ENCODE results near the gene BTNL8.
"Not testable (repeated sequence)": the region's sequence is repeated elsewhere in the genome, so short reads cannot be mapped to it uniquely, and the experiment has no call there.

BTNL8 gene

DNA sequence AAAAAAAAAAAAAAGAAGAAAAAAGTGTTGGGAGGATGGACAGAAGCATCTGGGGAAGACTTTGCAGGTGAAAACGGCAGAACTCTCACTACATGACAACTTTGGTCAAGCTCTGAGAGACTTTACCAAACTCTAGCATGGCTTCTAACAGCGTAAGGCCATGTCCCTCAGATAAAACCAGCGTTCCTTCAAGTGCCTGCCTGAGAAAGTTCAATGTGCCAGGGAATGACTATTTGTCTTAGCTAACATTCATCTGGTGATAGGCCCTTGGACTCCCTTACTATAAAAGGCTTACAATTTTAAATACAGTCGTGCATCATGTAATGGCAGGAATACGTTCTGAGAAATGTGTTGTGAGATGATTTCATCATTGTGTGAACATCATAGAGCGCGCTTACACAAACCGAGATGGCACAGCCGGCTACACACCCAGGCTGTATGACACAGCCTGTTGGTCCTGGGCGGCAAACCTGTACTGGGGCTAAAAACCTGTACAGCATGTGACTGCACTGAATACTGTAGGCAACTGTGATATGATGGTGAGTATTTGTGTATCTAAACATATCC lies 23.0 kb upstream of the BTNL8 start:
- DNase-seq (ENCODE audit: low read depth) = no peak

DNA sequence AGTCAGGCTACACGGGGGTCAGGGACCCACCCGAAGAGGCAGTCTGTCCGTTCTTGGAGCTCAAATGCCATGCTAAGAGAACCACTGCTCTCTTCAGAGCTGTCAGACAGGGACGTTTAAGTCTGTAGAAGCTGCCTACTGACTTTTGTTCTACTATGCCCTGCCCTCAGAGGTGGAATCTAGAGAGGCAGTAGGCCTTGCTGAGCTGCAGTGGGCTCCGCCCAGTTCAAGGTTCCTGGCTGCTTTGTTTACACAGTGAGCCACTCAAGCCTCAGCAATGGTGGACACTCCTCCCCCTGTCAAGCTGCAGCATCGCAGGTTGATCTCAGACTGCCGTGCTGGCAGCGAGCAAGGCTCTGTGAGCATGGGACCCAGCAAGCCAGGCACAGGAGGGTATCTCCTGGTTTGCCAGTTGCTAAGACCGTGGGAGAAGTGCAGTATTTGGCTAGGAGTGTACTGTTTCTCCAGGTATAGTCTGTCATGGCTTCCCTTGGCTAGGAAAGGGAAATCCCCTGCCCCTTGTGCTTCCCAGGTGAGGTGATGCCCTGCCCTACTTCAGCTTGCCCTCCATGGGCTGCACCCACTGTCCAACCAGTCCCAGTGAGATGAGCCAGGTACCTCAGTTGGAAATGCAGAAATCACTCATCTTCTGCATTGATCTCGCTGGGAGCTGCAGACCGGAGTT lies 13.0 kb upstream of the BTNL8 start:
- not testable (repeated sequence) for DNase-seq (ENCODE audit: low read depth)

- no peak for DNase-seq (ENCODE audit: low read depth)
Observed at GRCh38 chr5:180889381-180889780, 9.6 kb upstream of the BTNL8 start.

- DNase-seq (ENCODE audit: low read depth) = not testable (repeated sequence)
Observed at GRCh38 chr5:180895330-180895729, 3.6 kb upstream of the BTNL8 start.

GRCh38 chr5:180900178-180900577 lies 1.2 kb downstream of the BTNL8 start:
- no peak for DNase-seq (ENCODE audit: low read depth)

DNA sequence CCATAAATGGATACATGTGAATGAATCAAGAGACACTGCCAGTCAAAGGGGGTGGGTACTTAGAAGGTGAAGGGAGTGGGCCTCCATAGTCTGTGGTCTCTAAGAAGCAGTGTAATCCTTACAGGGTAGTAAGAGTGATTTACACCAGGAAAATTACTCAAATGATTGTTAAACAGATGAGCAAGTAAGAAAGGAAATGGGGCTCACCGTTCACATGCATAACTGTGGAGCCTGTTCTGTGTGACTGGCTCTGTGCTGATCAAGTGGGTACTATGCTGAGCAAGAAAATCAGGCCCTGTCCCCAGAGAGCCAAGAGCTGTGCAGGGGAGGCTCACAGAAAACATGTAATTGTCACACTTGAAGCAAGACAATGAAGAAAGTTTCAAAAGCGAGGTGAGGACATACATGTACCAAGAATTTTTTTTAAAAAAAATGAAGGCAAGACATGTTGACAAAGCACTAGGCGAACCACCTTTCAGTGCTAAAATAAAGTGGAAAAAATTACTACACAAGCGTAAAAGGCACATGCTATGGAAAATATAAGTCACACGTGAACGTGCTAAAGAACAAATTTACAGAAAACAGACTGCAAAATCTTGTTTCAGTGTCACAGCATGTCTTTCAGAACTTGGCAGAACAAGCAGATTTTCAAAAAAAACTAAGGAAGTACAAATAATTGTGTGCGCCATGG lies 2.5 kb downstream of the BTNL8 start:
- DNase-seq (ENCODE audit: low read depth) = no peak

- no peak for DNase-seq (ENCODE audit: low read depth)
Observed at GRCh38 chr5:180908400-180908799, 9.4 kb downstream of the BTNL8 start.

DNA sequence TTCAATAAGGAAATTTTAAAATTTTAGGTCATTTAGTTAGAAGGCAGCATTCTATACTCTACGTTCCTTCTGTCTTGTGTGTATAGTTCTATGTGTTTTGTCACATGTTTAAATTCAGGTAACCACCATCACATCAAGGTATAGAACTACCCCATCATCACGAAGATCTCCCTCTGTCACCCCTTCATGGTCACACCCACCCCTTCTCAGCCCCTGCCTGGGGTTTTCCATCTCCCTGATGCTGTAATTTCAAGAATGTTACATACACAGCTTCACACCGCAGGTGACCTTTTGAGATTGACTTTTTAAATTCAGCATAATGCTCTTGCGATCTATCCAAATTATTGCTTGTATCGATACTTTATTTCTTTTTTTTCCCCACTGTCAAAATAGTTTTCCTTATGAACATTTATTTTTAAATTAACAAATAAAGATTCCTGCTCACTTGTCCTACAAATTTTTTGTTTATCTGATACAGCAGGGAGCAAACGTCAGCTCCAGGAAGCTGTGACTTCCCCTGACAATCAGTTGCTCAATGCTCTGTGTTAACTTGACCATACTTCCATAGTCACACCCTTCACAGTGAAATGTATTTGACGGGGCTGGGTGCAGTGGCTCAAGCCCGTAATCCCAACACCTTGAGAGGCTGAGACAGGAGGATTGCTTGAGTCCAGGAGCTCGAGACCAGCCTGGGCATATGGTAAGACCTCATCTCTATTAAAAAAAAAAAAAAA lies 10.2 kb downstream of the BTNL8 start:
- no peak for DNase-seq (ENCODE audit: low read depth)

DNA sequence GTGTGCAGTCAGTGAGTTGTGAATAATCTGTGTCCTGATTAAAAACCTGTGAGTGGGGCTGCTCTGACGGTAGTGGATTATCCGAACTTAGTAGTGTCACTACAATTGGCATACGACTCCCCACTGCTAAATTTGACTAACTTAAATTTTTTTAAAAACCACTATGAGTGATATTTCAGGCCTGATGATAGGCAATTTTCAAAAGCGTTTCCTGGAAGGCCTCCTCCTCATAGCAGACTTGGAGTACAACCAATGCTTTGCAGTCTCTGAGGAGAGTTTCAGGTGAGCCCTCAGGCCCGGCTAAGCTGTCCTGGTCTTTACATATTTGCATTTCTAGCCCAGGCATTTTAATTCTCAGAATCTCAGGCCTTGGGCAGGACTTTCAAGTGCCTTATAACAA lies 10.8 kb downstream of the BTNL8 start:
- no peak for DNase-seq (ENCODE audit: low read depth)

DNA sequence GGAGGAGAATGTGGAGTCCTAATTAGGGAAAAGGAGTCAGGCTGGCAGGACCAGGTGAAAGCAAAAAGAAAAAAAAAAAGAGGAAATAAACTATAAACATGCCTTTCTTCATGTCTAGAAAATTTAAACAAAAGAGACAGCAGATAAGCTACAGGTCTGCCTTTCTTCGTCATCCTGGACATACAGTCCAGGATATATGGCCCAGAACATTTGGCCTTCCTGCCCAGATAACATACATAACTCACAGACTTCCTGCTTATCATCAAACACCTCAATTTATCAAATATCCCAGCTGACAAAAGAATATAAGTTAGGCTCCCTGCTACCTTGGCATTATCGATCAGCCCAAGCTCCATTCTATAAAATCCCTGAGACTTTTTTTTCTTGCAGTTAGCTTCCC lies 11.2 kb downstream of the BTNL8 start:
- no peak for DNase-seq (ENCODE audit: low read depth)

- no peak for DNase-seq (ENCODE audit: low read depth)
Observed at GRCh38 chr5:180910735-180911134, 11.8 kb downstream of the BTNL8 start.

DNA sequence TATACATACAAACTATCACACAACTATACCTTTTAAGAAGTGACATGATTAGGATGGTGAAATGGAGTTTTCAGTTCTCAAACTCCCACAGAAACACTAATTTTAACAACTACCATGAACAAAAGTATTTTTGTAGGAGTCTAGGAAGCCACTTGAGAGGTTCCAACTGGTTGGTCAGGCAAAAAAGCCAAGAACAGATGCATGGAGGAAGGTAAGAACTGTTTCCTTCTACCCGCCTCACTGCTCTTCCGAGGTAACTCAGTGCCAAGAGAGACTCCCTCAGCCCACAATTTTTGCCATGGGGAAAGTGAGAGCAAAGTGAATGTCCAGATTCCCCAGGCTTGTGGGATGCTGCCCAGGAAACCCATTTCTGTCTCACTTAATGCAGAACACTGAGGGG lies 15.7 kb downstream of the BTNL8 start:
- no peak for DNase-seq (ENCODE audit: low read depth)

DNA sequence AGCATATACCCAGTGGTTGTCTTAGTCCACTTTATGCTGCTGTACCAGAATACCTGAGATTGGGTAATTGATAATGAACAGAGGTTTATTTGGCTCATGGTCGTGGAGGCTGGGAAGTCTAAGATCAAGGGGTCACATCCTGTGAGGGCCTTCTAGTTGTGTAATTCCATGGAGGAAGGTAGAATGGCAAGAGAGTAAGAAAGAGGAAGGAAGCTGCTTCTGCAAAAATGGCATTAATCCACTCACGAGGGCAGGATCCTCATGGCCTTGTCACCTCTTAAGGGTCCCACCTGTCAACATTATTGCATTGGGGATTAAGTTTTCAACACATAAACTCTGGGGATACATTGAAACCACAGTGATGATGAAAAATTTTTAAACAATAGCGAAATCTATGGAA lies 17.0 kb downstream of the BTNL8 start:
- no peak for DNase-seq (ENCODE audit: low read depth)

DNA sequence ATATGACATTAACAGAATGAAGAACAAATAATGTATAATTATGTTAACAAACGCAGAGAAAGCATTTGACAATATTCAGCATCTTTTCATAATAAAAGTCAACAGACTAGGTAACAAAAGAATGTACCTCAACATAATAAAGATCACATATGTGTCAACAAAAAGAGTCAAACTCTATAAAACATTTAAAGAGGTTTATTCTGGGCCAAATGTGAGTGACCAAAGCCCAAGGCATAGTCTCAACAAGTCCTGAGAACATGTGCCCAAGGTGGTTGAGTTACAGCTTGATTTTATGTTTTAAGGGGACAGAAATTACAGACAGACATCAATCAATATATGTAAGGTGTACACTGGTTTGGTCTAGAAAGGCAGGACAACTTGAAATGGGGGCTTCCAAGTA lies 19.4 kb downstream of the BTNL8 start:
- DNase-seq (ENCODE audit: low read depth) = no peak

GRCh38 chr5:180920710-180921109 lies 21.8 kb downstream of the BTNL8 start:
- DNase-seq (ENCODE audit: low read depth) = no peak

DNA sequence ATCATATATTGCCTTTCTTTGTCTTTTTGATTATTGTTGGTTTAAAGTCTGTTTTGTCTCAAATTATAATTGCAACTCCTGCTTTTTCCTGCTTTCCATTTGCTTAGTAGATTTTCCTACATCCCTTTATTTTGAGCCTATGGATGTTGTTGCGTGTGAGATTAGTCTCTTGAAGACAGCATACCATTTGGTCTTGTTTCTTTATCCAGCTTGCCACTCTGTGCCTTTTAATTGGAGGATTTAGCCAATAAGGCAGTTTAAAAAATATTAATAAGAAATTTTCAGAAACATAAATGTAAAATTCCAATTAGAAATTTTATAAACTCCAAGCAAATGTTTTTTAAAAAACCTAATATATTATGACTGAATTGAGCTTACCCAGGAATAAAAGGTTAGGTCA lies 24.0 kb downstream of the BTNL8 start:
- no peak for DNase-seq (ENCODE audit: low read depth)

DNA sequence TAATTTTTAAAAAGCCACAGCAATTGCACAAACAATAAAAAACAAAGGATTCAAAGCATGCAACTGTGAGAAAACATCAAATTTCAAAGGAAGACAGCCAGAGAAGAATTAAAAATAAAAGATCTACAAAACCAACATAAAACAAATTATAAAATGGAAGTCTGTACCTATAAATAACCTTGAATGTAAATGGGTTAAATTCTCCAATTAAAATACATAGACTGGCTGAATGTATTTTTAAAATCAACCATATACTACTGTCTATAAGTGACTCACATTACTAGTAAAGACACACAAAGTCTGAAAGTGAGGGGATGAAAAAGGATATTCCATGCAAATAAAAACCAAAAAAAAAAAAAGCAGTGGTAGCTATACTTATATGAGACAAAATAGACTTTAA lies 33.7 kb downstream of the BTNL8 start:
- DNase-seq (ENCODE audit: low read depth) = no peak

- DNase-seq (ENCODE audit: low read depth) = no peak
Observed at GRCh38 chr5:180935203-180935602, 36.2 kb downstream of the BTNL8 start.

- DNase-seq (ENCODE audit: low read depth) = no peak
Observed at GRCh38 chr5:180938294-180938693, 39.3 kb downstream of the BTNL8 start.

DNA sequence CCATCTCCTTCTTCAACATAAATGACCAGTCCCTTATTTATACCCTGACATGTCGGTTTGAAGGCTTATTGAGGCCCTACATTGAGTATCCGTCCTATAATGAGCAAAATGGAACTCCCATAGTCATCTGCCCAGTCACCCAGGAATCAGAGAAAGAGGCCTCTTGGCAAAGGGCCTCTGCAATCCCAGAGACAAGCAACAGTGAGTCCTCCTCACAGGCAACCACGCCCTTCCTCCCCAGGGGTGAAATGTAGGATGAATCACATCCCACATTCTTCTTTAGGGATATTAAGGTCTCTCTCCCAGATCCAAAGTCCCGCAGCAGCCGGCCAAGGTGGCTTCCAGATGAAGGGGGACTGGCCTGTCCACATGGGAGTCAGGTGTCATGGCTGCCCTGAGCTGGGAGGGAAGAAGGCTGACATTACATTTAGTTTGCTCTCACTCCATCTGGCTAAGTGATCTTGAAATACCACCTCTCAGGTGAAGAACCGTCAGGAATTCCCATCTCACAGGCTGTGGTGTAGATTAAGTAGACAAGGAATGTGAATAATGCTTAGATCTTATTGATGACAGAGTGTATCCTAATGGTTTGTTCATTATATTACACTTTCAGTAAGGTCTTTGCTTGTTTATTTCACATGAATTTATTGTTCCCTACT lies 51.5 kb downstream of the BTNL8 start:
- no peak for DNase-seq (ENCODE audit: low read depth)

GRCh38 chr5:180959661-180960060 lies 60.7 kb downstream of the BTNL8 start:
- no peak for DNase-seq (ENCODE audit: low read depth)

- no peak for DNase-seq (ENCODE audit: low read depth)
Observed at GRCh38 chr5:180960209-180960608, 61.2 kb downstream of the BTNL8 start.

Data from activated T-helper 1 cell treated with Interleukin-2 at 50 U/mL for 16 hours (primary cell).